Mesothelial cell of epicardium (in vitro differentiated cells): ENCODE results near the gene ERBIN. TPM values are rescaled to one million over a fixed set of nuclear protein-coding genes. Genes with fewer than 3 reads are reported as not detected.

ENCODE experiments used
- DNase-seq, 2 experiments: peaks; one replicate each; pipeline ENCODE4 v3.0.0; 2021; ENCODE audit warnings: low spot score in 2 of 2; ENCODE audit not compliant: unreplicated experiment in 2 of 2
- H3K27ac Mint-ChIP-seq: 2 replicates; pipeline ENCODE4 v1.8.0; 2021; ENCODE audit warnings: mixed read lengths
- H3K27me3 Mint-ChIP-seq: 2 replicates; pipeline ENCODE4 v1.8.0; 2021; ENCODE audit warnings: low read depth, mixed read lengths
- H3K36me3 Mint-ChIP-seq: 2 replicates; pipeline ENCODE4 v1.8.0; 2021; ENCODE audit warnings: mixed read lengths
- H3K4me1 Mint-ChIP-seq: 2 replicates; pipeline ENCODE4 v1.8.0; 2021; ENCODE audit warnings: mixed read lengths
- H3K4me3 Mint-ChIP-seq: 2 replicates; pipeline ENCODE4 v1.8.0; 2021; ENCODE audit warnings: mild to moderate bottlenecking, moderate library complexity, mixed read lengths
- H3K9me3 Mint-ChIP-seq: 2 replicates; pipeline ENCODE4 v1.8.0; 2021; ENCODE audit warnings: mixed read lengths
- total RNA-seq: library from RNA; stranded (reverse); gene quantifications from 3 replicates; pipeline ENCODE4 v1.2.1, GENCODE V29; 2021
- TF ChIP-seq, protein P1 (sequence below): fragments of 200-600 bp; sonication (generic); IDR thresholded peaks from one replicate; pipeline ENCODE4 v1.5.0; 2021; ENCODE audit warnings: antibody characterized with exemption; ENCODE audit not compliant: unreplicated experiment

The ERBIN gene
- total RNA-seq, 1 donor from 2014 or later = 81.8 TPM

DNA sequence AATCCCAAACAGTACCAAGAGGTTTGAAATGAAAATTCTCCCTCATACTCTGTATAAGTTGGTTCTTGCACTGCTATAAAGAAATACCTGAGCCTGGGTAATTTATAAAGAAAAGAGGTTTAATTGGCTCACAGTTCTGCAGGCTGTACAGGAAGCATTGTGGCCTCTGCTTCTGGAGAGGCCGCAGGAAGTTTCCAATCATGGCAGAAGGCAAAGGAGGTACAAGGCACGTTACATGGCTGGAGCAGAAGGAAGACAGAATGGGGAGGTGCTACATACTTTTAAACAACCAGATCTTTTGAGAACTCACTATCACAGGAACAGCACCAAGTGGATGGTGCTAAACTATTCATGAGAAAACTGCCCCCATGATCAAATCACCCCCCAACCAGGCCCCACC, 25.6 kb upstream of the ERBIN start:
- TF ChIP-seq, protein P1, sequence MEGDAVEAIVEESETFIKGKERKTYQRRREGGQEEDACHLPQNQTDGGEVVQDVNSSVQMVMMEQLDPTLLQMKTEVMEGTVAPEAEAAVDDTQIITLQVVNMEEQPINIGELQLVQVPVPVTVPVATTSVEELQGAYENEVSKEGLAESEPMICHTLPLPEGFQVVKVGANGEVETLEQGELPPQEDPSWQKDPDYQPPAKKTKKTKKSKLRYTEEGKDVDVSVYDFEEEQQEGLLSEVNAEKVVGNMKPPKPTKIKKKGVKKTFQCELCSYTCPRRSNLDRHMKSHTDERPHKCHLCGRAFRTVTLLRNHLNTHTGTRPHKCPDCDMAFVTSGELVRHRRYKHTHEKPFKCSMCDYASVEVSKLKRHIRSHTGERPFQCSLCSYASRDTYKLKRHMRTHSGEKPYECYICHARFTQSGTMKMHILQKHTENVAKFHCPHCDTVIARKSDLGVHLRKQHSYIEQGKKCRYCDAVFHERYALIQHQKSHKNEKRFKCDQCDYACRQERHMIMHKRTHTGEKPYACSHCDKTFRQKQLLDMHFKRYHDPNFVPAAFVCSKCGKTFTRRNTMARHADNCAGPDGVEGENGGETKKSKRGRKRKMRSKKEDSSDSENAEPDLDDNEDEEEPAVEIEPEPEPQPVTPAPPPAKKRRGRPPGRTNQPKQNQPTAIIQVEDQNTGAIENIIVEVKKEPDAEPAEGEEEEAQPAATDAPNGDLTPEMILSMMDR = no peak
- Mint-ChIP-seq H3K27me3 (no peaks in the 10 kb centered on the region), H3K36me3 (no peaks in the 10 kb centered on the region), H3K4me3 (no peak overlapping the region), H3K27ac (no peak overlapping the region), H3K4me1 (peaks cover 8% of the 10 kb centered on the region), H3K9me3 (peaks cover 13% of the 10 kb centered on the region)
- DNase-seq = no peak

DNA sequence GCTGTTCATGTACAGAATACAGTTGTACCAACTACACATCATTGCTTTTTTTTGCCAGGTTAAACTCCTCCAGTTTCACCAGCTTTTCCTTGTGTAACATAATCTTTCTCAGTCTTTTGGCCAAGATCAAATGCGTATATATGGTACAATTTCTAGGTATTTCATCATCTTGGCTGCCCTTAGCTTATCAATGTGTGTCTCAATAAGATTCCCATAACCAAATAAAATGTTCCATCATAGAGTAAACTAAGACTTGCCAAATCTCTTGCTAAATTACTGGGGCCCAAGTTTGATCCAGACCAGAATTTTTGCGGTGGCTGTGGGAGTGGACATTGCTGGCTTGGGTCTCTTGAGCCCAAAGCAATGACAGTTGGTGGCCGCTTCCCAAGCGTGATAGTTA, 24.3 kb upstream of the ERBIN start:
- TF ChIP-seq, protein P1 = no peak
- H3K9me3 Mint-ChIP-seq = peaks cover 13% of the 10 kb centered on the region
- H3K4me3 Mint-ChIP-seq = no peak overlapping the region
- DNase-seq = no peak
- no peaks in the 10 kb centered on the region for H3K27me3 Mint-ChIP-seq
- H3K27ac Mint-ChIP-seq = no peak overlapping the region
- peaks cover 8% of the 10 kb centered on the region for H3K4me1 Mint-ChIP-seq
- no peaks in the 10 kb centered on the region for H3K36me3 Mint-ChIP-seq

DNA sequence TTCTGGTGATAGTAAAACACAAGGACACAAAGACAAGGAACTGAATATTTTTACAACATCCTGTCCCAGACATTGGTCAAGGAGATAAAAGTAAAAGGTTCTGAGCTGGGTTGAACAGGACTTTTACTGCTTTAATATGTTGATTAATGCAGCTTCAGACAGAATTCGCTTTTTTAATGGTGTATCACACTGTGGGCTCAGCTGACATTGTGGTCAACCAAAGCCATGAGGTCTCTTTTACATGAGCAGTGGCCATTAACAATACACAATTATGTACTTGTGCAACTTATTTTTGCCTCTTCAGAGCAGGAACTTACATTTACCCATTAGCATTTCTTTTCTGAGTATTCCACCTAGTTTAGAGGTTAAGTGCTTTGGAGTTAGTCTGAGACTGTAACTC, 22.8 kb upstream of the ERBIN start:
- H3K27ac Mint-ChIP-seq = no peak overlapping the region

DNA sequence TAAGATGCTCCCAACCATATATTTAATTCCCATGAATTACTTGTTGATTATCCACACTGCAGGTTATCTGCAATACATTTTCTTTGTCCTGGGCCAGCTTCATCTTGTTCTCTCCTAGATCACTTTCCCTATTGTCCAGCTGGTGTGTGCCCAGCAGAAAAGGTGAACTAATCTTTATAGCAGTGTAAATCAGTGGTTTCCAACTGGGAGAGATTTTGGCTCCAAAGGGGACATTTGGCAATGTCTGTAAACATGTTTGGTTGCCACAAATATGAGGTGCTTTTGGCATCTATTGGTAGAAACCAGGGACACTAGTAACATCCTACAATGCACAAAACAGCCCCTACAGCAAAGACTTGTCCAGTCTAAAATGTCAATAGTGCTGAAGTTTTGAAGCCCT, 20.1 kb upstream of the ERBIN start:
- Mint-ChIP-seq H3K4me1 (peaks cover 8% of the 10 kb centered on the region), H3K36me3 (no peaks in the 10 kb centered on the region), H3K9me3 (peaks cover 9% of the 10 kb centered on the region)

More for the DNA sequence above, 22.8 kb upstream of the ERBIN start:
- Mint-ChIP-seq H3K27me3 (no peaks in the 10 kb centered on the region), H3K36me3 (no peaks in the 10 kb centered on the region), H3K4me3 (no peak overlapping the region), H3K4me1 (peaks cover 8% of the 10 kb centered on the region), H3K9me3 (peaks cover 13% of the 10 kb centered on the region)
- TF ChIP-seq, protein P1 = no peak
- no peak for DNase-seq

DNA sequence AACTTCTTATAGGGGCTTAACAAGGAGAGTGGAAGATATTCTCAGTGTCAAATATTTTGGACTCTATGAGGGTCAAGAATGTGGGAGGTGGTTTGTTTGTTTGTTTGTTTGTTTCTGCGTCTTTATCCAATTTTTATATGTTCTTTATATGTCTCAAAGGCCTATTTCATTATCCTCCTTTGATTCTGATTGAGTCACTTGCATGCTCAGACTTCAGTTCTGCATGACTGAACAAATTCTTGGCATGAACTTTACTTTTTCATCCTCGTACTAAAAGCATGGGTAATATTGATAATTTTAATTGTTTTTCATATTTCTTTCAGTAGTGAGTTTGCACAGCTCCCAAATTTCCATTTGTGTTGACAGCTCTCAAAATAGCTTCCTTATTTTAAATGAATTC, 19.2 kb upstream of the ERBIN start:
- no peaks in the 10 kb centered on the region for H3K36me3 Mint-ChIP-seq
- peaks cover under 1% of the 10 kb centered on the region for H3K9me3 Mint-ChIP-seq
- H3K27ac Mint-ChIP-seq = no peak overlapping the region
- no peak overlapping the region for H3K4me3 Mint-ChIP-seq
- peaks cover 8% of the 10 kb centered on the region for H3K4me1 Mint-ChIP-seq
- TF ChIP-seq, protein P1 = no peak
- no peak for DNase-seq
- H3K27me3 Mint-ChIP-seq = no peaks in the 10 kb centered on the region

More for the DNA sequence above, 20.1 kb upstream of the ERBIN start:
- no peak for DNase-seq
- Mint-ChIP-seq H3K27ac (no peak overlapping the region), H3K27me3 (no peaks in the 10 kb centered on the region), H3K4me3 (no peak overlapping the region)
- TF ChIP-seq, protein P1 = no peak

DNA sequence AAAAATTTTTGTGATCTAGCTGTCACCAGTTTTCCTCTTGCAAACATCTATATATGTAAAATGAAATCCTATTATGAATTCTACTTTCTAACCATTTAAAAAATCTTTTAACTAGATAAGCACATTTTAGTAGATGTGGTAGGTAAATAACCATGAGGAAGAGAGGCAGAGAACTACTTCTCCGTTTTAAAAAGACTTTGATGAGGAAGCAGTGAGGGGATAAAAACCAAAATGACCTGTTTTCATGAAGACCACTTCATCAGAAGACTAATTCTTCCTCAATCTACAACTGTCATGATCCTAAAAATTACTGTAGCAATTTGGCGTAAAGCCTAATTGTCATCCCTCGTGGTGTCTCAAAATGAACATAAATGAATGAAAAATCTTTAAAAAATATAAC, 15.7 kb upstream of the ERBIN start:
- Mint-ChIP-seq H3K27me3 (no peaks in the 10 kb centered on the region), H3K4me3 (no peak overlapping the region), H3K36me3 (no peaks in the 10 kb centered on the region), H3K4me1 (no peaks in the 10 kb centered on the region), H3K9me3 (no peaks in the 10 kb centered on the region), H3K27ac (no peak overlapping the region)
- TF ChIP-seq, protein P1 = no peak
- DNase-seq = no peak
